IPS-18c (cell line): ENCODE data around the gene RNF126.

Experiments used
- H3K4me3 ChIP-seq: 2 replicates; pipeline ENCODE4 v1.7.0; 2013; ENCODE audit warnings: low read depth, mild to moderate bottlenecking, low read length, moderate library complexity; ENCODE audit not compliant: insufficient read depth
- H3K9me3 ChIP-seq: one replicate; pipeline ENCODE4 v1.6.1; 2013; ENCODE audit warnings: mild to moderate bottlenecking, low read length, moderate library complexity; ENCODE audit not compliant: control insufficient read depth, insufficient read depth

The RNF126 gene

GRCh38 chr19:688992-689391, 26.0 kb upstream of the RNF126 start:
- Histone ChIP-seq H3K9me3 (no peaks in the 10 kb centered on the region), H3K4me3 (no peak overlapping the region)

- no peak overlapping the region for H3K4me3 ChIP-seq
These were observed 25.2 kb upstream of the RNF126 start for GRCh38 chr19:688214-688613.

GRCh38 chr19:687569-688166, 24.7 kb upstream of the RNF126 start:
- Histone ChIP-seq H3K4me3 (no peak overlapping the region), H3K9me3 (no peaks in the 10 kb centered on the region)

More at GRCh38 chr19:688214-688613, 25.2 kb upstream of the RNF126 start:
- H3K9me3 ChIP-seq, result no peaks in the 10 kb centered on the region

- H3K4me3 ChIP-seq, result no peak overlapping the region
- no peaks in the 10 kb centered on the region for H3K9me3 ChIP-seq
These were observed 23.7 kb upstream of the RNF126 start for GRCh38 chr19:686589-687297.

GRCh38 chr19:685454-685931, 22.5 kb upstream of the RNF126 start:
- Histone ChIP-seq H3K4me3 (no peak overlapping the region), H3K9me3 (no peaks in the 10 kb centered on the region)

- no peaks in the 10 kb centered on the region for H3K9me3 ChIP-seq
- H3K4me3 ChIP-seq, result no peak overlapping the region
These were observed 19.8 kb upstream of the RNF126 start for GRCh38 chr19:682678-683320.

GRCh38 chr19:681029-682019, 18.3 kb upstream of the RNF126 start:
- Histone ChIP-seq H3K9me3 (no peaks in the 10 kb centered on the region), H3K4me3 (no peak overlapping the region)

GRCh38 chr19:680287-681028, 17.4 kb upstream of the RNF126 start:
- Histone ChIP-seq H3K4me3 (peak overlapping the region; percentile 84), H3K9me3 (no peaks in the 10 kb centered on the region)

- peak overlapping the region; percentile 84 for H3K4me3 ChIP-seq
- no peaks in the 10 kb centered on the region for H3K9me3 ChIP-seq
These were observed 16.6 kb upstream of the RNF126 start for GRCh38 chr19:679418-680286.

GRCh38 chr19:678791-679388, 15.9 kb upstream of the RNF126 start:
- no peak overlapping the region for H3K4me3 ChIP-seq
- H3K9me3 ChIP-seq, result no peaks in the 10 kb centered on the region

- Histone ChIP-seq H3K9me3 (no peaks in the 10 kb centered on the region), H3K4me3 (no peak overlapping the region)
These were observed 14.8 kb upstream of the RNF126 start for GRCh38 chr19:677601-678436.

GRCh38 chr19:677201-677600, 14.2 kb upstream of the RNF126 start:
- Histone ChIP-seq H3K4me3 (no peak overlapping the region), H3K9me3 (no peaks in the 10 kb centered on the region)

GRCh38 chr19:676339-677105, 13.5 kb upstream of the RNF126 start, which contains the start of gene FSTL3:
Gene FSTL3, plus strand, starts transcription at chr19:676392. Its CDS starts 32 bp downstream, at chr19:676424.
- H3K4me3 ChIP-seq, result peak within 1 kb of the TSS; percentile 20; the same call in 1 of the 2 replicates
- H3K9me3 ChIP-seq, result no peaks in the 10 kb centered on the region

GRCh38 chr19:676007-676338, 13.0 kb upstream of the RNF126 start:
- H3K4me3 ChIP-seq, result no peak overlapping the region
- no peaks in the 10 kb centered on the region for H3K9me3 ChIP-seq
